Measurements from ENCODE around the gene TMEM37.
A peak's percentile ranks its signal among the peaks of the same experiment; 100 is the strongest.

The TMEM37 gene

DNA sequence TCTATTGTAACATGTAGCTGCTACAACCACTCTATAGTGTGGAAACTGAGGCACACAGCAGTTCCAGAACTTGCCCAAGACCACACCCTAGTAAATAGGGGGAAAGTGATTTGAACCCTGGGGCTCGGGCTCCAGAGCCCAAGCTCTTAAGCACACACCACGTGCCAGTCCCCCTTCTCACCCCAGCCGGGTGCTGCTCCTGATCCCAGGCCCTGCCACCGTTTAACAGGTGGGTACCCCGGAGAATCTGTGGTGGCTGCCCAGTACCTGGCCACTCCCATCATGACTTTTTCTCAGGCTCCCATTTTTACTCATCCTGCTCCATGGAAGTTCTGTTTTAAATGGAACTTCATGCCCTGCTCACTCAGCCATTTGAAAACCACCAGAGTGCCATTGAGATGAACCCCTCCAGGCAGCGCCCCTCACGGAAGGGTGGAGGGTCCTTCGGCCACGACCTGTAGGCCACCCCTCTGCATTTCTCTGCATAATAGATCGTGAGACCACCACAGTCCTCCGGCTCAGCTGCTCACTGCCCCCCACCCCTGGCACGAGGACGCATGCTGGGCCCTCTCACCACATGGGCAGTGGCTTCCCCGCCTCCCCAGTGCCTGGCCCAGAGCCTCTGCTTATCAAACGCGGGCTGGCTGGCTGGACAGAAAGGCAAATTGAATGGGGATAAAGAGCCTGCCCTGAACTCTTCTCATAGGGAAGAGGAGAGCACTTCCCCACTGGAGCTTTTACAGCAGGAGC lies 42.1 kb downstream of the TMEM37 start:
- H3K4me3 ChIP-seq (ENCODE audit: low read depth, low read length) = no peak overlapping the region
- TF ChIP-seq POLR2A (IDR thresholded peaks at IDR 0.05; ENCODE audit: extremely low read depth, insufficient read length) = no peak
- TF ChIP-seq, protein P1, sequence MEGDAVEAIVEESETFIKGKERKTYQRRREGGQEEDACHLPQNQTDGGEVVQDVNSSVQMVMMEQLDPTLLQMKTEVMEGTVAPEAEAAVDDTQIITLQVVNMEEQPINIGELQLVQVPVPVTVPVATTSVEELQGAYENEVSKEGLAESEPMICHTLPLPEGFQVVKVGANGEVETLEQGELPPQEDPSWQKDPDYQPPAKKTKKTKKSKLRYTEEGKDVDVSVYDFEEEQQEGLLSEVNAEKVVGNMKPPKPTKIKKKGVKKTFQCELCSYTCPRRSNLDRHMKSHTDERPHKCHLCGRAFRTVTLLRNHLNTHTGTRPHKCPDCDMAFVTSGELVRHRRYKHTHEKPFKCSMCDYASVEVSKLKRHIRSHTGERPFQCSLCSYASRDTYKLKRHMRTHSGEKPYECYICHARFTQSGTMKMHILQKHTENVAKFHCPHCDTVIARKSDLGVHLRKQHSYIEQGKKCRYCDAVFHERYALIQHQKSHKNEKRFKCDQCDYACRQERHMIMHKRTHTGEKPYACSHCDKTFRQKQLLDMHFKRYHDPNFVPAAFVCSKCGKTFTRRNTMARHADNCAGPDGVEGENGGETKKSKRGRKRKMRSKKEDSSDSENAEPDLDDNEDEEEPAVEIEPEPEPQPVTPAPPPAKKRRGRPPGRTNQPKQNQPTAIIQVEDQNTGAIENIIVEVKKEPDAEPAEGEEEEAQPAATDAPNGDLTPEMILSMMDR (IDR thresholded peaks at IDR 0.05; ENCODE audit: low read depth, low read length) = no peak
- TF ChIP-seq, protein P2, sequence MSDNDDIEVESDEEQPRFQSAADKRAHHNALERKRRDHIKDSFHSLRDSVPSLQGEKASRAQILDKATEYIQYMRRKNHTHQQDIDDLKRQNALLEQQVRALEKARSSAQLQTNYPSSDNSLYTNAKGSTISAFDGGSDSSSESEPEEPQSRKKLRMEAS (IDR thresholded peaks at IDR 0.05; ENCODE audit: low read depth, low read length) = no peak
- no peak for TF ChIP-seq MYC (IDR thresholded peaks at IDR 0.05; ENCODE audit: low read depth, low read length)
- DNase-seq (ENCODE audit: low read depth) = no peak

DNA sequence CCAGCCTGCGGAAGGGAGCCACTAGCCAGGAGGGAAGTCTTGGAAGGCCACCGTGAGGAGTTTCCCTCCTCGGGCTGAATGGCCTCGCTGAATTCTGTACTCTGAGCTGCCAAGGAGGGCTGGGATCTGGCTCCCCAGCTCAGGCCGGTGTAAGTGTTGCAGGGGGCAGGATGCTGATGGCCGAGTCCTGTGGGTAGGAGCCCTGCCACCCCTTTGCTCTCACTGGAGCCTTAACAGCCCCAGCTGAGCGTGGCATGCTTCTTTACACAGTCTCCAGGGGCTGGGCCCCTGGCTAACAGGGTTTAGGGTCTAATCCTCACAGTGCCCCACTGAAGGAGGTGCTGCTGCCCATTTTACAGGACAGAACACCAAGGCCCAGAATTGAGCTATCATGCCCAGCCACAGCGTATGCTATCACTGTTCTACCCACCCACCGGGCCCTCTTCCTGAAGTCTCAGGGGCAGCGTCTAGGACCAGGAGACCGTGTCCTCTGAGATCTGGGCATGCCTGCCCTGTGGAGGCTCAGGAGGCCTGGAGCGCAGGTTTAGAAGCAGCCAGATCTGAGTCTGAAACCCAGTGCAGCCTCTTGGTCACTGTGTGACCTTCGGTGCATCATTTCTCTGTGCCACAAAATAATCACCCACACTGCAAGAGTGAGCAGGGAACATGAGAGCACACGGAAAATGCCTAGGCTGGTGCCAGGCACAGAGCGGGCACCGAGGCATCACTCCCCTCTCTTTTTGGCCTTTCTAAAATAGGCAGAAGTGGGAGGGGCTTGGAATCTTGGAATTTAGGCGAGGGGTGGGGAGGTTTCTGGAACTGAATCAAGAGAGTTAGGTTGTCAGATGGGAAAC lies 42.9 kb downstream of the TMEM37 start:
- no peak for DNase-seq (ENCODE audit: low read depth)
- H3K4me3 ChIP-seq (ENCODE audit: low read depth, low read length) = no peak overlapping the region
- TF ChIP-seq, protein P1 (IDR thresholded peaks at IDR 0.05; ENCODE audit: low read depth, low read length) = no peak
- TF ChIP-seq, protein P2 (IDR thresholded peaks at IDR 0.05; ENCODE audit: low read depth, low read length) = no peak
- TF ChIP-seq MYC (IDR thresholded peaks at IDR 0.05; ENCODE audit: low read depth, low read length) (no peak), POLR2A (IDR thresholded peaks at IDR 0.05; ENCODE audit: extremely low read depth, insufficient read length) (no peak)

DNA sequence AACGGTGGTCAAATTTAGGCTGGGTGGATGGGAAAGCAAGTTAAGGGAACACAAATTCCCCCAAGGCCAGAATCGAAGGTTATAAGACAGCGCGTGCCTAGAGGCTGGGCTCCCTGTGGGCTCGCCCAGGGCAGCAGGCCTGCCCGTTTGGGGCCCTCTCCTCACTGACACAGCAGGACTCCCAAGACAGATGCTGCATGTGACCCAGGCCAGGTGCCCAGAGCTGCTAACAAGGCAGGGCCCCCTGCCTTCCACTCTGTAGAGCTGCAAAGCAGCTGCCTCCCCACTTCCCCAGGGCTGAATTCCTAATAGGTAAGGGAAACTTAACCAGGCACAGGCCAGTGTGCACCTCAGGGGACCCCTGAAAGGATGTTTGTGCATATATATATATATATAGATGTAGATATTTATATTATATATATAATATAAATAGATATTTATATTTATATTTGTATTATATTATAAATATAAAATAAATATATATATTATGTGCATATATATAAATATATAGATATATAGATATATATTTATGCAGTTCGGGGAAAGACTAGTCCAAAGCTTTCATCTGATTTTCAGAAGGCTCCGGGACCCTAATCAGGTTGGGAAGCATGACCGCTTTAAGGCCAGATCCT lies 43.7 kb downstream of the TMEM37 start:
- no peak for TF ChIP-seq POLR2A (IDR thresholded peaks at IDR 0.05; ENCODE audit: extremely low read depth, insufficient read length)
- TF ChIP-seq, protein P1 (IDR thresholded peaks at IDR 0.05; ENCODE audit: low read depth, low read length) = no peak
- no peak for TF ChIP-seq MYC (IDR thresholded peaks at IDR 0.05; ENCODE audit: low read depth, low read length)
- TF ChIP-seq, protein P2 (IDR thresholded peaks at IDR 0.05; ENCODE audit: low read depth, low read length) = no peak
- no peak overlapping the region for H3K4me3 ChIP-seq (ENCODE audit: low read depth, low read length)
- DNase-seq (ENCODE audit: low read depth) = no peak

DNA sequence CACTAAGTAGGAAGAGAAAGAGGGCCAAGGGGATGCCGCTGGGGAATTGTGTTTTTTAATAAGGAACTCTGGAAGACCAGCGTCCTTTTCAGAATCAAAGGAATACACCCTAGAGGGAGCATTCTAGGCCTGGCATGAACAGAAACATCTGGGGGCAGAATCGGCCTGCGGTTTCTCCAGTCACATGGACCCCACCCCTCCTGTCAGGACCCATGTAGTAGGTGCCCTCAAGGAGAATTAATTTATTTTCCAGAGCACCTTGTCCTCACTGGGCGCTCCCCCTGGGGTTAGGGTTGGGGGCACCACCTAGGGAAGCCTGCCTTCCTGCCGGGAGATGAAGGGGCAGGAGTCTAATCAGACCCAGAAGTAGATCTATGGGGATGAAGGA lies 44.2 kb downstream of the TMEM37 start:
- no peak overlapping the region for H3K4me3 ChIP-seq (ENCODE audit: low read depth, low read length)
- TF ChIP-seq POLR2A (IDR thresholded peaks at IDR 0.05; ENCODE audit: extremely low read depth, insufficient read length) (no peak), MYC (IDR thresholded peaks at IDR 0.05; ENCODE audit: low read depth, low read length) (no peak)
- TF ChIP-seq, protein P2 (IDR thresholded peaks at IDR 0.05; ENCODE audit: low read depth, low read length) = no peak
- TF ChIP-seq, protein P1 (IDR thresholded peaks at IDR 0.05; ENCODE audit: low read depth, low read length) = no peak
- no peak for DNase-seq (ENCODE audit: low read depth)

DNA sequence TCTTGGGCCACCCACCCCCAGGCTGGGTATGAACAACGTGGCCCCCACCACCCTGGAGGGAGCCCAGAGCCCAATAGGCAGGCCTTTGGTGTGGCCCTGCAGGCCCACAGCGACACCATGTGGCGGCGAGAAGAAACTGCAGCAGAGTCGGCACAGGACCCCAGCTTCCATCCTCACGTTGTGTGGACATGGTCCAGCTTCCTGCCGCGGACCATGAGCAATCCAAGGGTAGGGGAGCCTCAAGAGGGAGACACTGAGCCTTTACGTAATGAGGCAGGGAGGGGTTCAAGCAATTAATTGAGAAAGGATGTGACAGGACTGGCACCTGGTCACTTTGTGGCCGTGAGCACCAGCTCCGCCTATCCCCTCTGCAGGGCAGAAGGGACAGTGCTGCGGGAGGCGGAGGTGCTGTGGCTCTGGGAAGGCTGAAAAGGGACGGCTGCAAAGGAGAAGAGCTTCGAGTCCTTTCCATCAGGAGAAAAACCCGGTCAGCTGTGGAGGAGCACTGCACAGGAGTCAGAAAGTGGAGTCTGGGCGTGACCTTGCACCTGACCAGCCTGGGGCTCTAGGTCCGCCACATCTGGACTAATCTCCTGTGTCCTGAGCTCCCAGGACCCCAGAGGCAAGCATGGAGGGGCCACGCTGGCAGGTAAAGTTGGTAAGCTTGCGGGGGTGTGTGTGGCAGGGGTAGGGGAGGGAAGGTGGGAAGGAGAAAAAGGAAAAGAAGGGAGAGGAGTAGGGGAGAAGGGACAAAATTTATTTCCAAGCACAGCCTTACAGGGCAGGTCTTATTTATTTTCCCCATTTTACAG lies 44.9 kb downstream of the TMEM37 start:
- no peak overlapping the region for H3K4me3 ChIP-seq (ENCODE audit: low read depth, low read length)
- TF ChIP-seq POLR2A (IDR thresholded peaks at IDR 0.05; ENCODE audit: extremely low read depth, insufficient read length) = no peak
- TF ChIP-seq, protein P2 (IDR thresholded peaks at IDR 0.05; ENCODE audit: low read depth, low read length) = peak; percentile 45; the same call in 1 of the 2 replicates
- no peak for TF ChIP-seq MYC (IDR thresholded peaks at IDR 0.05; ENCODE audit: low read depth, low read length)
- TF ChIP-seq, protein P1 (IDR thresholded peaks at IDR 0.05; ENCODE audit: low read depth, low read length) = peak; percentile 98
- peak; percentile 73 for DNase-seq (ENCODE audit: low read depth)

Measured in NB4 (cell line).